Lower leg skin (tissue), 3 donors: Measurements from ENCODE around the gene KIF1B.

ENCODE experiments used
- POLR2A ChIP-seq, 2 donors: fragments of 450-650 bp; IDR thresholded peaks; one replicate each; pipeline ENCODE4 v1.6.1; 2016 to 2017; ENCODE audit warnings: antibody characterized with exemption in 2 of 2, mild to moderate bottlenecking in 1 of 2, moderate library complexity in 1 of 2
- TF ChIP-seq, protein P1 (sequence below), 3 donors: fragments of 450-650 bp; IDR thresholded peaks; one replicate each; pipeline ENCODE4 v1.5.1; 2016; ENCODE audit warnings: antibody characterized with exemption in 3 of 3, mild to moderate bottlenecking in 3 of 3, moderate library complexity in 2 of 3

DNA sequence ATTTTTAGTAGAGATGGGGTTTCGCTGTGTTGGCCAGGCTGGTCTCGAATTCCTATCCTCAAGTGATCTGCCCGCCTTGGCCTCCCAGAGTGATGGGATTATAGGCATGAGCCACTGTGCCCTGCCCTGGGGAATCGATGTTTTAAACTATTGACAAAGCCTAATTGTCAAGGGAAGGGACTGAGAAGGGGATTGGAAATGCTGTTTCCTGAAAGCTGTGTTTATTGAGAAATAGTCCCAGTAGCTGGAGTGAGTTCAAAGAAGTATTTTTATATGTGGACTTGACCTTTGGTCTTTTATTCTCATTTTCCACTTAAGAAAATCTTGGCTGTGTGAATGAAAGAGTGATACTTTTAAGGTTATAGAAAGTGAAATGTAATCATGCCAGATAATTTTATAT, 47.5 kb downstream of the KIF1B start:
- TF ChIP-seq, protein P1, sequence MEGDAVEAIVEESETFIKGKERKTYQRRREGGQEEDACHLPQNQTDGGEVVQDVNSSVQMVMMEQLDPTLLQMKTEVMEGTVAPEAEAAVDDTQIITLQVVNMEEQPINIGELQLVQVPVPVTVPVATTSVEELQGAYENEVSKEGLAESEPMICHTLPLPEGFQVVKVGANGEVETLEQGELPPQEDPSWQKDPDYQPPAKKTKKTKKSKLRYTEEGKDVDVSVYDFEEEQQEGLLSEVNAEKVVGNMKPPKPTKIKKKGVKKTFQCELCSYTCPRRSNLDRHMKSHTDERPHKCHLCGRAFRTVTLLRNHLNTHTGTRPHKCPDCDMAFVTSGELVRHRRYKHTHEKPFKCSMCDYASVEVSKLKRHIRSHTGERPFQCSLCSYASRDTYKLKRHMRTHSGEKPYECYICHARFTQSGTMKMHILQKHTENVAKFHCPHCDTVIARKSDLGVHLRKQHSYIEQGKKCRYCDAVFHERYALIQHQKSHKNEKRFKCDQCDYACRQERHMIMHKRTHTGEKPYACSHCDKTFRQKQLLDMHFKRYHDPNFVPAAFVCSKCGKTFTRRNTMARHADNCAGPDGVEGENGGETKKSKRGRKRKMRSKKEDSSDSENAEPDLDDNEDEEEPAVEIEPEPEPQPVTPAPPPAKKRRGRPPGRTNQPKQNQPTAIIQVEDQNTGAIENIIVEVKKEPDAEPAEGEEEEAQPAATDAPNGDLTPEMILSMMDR (IDR thresholded peaks at IDR 0.05), result no peak
- TF ChIP-seq POLR2A (IDR thresholded peaks at IDR 0.05), result no peak
